ENCODE measurements around the gene CARD14.
"Not testable (repeated sequence)": the region's sequence is repeated elsewhere in the genome, so short reads cannot be mapped to it uniquely, and the experiment has no call there.

CARD14 gene

DNA sequence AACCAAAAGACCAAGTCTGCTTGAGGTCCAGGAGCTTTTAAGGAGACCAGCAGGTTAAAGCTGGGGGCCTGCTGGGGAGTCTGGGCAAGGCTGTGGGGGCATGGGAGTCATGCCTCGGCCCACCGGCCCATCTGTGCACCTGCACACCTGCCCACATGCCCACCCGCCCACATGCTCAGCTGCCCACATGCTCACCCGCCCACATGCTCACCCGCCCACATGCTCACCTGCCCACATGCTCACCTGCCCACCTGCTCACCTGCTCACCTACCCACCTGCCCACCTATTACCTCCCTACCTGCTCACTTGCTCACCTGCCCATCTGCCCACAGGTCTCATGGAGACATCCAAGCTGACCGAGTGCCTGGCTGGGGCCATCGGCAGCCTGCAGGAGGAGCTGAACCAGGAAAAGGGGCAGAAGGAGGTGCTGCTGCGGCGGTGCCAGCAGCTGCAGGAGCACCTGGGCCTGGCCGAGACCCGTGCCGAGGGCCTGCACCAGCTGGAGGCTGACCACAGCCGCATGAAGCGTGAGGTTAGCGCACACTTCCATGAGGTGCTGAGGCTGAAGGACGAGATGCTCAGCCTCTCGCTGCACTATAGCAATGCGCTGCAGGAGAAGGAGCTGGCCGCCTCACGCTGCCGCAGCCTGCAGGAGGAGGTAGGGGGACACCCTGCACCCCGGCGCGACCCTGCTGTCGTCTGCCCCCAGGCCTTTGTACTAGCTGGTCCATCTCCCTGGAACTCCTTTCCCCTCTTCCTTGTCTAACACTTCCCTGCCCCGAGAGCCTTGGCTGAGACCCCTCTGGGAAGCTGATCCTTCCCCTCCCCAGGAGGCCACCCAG is 14.0 kb downstream of the CARD14 start:
- no peak for DNase-seq (ENCODE audit: low read depth in 2 of 3, low spot score in 1 of 3)

DNA sequence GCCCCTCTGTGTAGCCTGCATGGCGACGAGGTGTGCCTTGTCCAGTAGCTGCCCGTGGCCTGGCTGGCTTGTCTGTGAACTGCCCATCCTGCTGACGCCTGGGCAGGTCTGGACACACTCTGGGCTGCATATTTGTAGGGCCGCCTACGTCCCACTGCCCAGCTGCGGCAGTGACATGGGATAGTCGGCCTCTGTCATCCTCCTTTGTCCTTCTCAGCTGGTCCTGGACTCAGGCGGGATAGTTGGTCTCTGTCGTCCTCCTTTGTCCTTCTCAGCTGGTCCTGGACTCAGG is 14.5 kb downstream of the CARD14 start:
- DNase-seq (ENCODE audit: low read depth in 2 of 3, low spot score in 1 of 3): no peak

DNA sequence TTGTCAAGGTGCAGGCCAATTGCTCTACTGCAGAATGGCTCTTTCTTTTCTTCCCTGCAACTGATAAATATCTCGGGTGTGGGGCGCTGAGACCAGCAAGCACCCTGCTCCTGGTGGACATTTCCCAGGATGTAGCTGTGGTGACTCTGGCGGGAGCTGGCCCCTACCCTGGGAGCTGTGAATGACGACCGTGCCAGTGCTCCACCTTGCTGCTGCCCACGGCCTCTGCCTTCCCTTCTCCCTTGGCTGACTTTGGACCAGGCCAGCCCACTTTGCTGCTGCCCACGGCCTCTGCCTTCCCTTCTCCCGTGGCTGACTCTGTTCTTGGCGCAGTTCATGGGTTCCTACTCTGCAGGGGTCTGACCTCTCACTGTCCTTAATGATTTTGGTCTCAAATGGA is 16.1 kb downstream of the CARD14 start:
- DNase-seq (ENCODE audit: low read depth in 2 of 3, low spot score in 1 of 3): no peak

DNA sequence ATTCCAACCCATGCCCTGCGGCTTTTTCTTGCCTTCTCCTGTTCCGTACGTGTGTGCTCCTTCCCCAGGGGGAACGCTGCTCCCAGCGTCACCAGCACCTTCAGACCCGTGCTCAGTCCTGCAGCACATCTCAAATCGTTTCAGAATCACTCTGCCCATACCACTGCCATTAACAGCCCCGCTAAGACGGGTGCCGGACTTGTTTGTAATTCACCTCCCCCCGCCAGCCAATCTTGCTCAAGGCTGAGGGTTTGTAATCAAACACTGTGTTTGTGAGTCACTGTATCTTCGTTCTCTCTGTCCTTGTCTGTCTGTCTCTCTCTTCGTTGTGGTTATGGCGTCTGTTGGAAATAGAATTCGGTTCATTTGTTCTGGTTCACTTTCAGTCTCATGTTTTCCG is 17.3 kb downstream of the CARD14 start:
- DNase-seq (ENCODE audit: low read depth in 2 of 3, low spot score in 1 of 3): no peak

DNA sequence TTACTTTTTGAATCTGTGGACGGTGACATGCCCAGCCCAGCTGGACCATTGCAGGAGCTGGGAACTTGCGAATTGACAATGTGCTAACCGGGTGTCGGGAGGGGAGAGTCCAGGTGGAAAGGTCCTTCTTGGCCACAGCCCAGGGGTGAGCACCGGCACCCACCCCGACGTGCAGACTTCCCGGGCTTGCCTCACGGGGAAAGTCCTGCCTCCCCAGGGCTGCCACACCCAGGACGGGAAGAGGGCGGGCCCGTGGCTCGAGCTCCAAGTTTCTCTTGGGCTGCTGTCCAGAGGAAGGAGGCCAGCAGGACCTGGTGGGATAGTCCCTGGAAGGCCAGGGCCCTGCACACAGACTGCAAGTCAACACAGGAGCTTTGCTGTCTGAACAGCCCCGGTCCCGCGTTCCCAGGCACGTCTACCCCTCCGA is 17.7 kb downstream of the CARD14 start:
- no peak for DNase-seq (ENCODE audit: low read depth in 2 of 3, low spot score in 1 of 3)

DNA sequence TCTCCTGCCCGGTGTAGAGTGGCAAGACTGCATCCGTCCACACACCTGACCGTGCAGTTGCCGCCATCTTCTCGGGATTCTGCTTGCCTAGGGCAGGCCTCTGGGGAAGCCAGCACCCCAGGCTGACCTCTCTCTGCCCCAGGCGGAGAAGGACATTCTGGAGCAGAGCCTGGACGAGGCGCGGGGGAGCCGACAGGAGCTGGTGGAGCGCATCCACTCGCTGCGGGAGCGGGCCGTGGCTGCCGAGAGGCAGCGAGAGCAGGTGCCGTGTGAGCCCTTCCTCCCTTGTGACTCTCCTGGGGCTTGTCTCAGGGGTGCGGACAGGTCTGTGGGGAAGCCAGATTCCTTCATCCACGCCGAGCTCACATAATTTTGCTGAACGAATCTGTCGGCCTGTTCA is 19.8 kb downstream of the CARD14 start:
- no peak for DNase-seq (ENCODE audit: low read depth in 2 of 3, low spot score in 1 of 3)

DNA sequence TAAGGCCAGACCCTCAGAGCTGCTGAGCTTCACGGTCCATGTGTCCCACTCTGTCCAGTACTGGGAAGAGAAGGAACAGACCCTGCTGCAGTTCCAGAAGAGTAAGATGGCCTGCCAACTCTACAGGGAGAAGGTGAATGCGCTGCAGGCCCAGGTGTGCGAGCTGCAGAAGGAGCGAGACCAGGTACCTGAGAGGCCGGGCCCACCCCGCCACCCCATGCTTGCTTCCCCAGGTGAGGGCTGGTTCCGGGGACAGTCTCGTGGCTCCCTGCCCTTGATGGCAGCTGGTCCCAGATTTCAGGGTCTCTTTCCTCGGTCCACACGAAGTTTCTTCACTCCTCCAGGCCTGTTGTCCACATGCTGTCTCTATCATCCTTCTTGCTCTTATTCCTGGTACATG is 20.9 kb downstream of the CARD14 start:
- no peak for DNase-seq (ENCODE audit: low read depth in 2 of 3, low spot score in 1 of 3)

DNA sequence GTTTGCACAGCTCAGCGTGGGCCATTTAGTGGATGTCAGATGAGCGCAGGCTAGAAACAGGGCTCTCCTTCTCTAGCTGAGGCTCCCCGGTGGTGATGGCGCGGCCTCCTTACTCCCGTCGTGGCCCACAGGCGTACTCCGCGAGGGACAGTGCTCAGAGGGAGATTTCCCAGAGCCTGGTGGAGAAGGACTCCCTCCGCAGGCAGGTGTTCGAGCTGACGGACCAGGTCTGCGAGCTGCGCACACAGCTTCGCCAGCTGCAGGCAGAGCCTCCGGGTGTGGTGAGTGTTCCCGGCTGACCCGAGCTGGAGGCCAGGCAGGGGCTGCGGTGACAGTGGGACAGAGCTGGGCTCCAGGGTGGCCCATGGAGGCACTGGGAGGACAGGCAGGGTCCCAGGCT is 21.4 kb downstream of the CARD14 start:
- no peak for DNase-seq (ENCODE audit: low read depth in 2 of 3, low spot score in 1 of 3)

DNA sequence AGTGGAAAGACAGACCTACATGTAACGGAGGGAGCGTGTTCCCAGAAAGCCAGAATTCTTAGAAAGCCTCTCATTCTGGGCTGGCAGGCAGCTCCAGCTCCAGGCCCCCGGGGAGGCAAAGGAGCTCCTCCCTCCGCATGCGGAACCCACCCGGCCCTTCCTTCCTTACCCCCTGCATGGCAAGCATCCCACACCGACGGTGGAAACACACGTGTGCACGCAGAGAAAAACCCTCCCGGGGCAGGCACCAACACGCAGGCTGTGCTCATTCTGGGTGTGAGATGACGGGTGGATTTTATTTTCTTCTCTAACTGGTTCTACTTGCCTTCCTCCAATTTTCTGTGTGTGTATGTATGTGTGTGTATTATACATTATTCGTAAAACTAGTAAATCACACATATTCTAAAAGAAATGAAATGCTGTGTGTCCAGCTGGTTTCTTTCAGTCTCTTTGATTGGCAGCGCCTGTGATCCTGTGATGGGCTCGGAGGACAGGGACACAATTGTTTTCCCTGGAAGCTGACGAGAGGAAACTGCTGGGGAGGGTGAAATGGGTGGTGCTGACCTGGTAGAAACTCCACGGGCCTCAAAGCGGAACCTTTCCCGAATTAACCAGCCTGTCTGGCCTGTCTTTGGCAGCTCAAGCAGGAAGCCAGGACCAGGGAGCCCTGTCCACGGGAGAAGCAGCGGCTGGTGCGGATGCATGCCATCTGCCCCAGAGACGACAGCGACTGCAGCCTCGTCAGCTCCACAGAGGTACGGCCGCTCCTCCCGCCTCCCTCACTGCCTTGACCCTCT is 22.2 kb downstream of the CARD14 start:
- DNase-seq (ENCODE audit: low read depth in 2 of 3, low spot score in 1 of 3): no peak

DNA sequence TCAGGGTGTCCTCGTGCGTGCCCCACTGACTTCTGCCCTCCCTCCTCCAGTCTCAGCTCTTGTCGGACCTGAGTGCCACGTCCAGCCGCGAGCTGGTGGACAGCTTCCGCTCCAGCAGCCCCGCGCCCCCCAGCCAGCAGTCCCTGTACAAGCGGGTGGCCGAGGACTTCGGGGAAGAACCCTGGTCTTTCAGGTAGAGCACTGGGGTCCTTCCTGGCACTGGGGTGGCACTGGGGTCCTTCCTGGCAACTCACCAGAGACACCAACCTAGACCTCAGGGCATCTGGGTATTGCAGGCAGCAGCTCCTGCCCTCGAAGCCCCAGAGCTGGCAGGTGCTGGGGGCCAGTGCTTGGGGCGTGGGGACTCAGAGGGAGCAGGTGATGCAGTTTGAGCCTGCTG is 25.3 kb downstream of the CARD14 start:
- DNase-seq (ENCODE audit: low read depth in 2 of 3, low spot score in 1 of 3): no peak

DNA sequence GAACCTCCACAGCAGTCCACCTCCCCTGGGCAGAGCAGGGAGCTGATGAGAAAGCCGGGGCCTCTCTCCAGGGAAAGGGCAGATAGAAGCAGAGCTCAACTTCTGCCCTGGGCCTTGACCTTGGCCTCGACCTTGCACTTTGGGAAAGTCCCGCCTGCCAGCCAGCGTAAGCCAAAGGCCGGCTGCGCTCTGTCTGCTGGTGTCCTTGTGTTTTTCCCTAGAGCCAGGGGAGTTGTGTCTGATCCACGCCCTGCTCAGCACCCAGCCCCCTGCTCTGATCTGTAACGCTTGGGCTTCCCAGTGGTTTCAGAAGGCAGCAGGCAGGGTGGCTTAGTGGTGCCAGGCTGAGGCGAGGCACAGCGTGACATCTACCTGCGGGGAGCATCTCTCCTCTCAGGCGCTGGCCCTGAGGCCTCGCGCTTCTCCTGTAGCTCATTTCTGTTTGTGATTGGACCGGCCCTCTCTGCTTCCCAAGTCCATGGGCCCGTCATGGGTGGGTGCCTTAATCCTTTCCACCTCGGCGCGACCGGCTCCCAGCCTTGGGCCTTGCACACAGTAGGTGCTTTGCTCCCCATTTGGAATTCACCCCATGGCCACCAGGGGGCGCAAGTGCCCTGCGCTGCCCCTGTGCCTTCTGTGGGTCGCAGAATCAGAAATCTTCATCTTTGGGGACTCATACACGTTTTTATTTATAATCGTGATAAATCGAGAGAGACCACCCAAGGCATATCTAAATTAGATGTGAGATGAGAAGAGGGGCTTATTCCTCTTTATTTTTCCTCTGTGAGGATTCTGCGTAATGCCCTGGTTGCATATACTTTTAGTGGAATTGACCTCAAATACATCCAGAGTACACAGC is 26.1 kb downstream of the CARD14 start:
- peak in 2 of 3 donors; percentile 34 to 49 for DNase-seq (ENCODE audit: low read depth in 2 of 3, low spot score in 1 of 3)

DNA sequence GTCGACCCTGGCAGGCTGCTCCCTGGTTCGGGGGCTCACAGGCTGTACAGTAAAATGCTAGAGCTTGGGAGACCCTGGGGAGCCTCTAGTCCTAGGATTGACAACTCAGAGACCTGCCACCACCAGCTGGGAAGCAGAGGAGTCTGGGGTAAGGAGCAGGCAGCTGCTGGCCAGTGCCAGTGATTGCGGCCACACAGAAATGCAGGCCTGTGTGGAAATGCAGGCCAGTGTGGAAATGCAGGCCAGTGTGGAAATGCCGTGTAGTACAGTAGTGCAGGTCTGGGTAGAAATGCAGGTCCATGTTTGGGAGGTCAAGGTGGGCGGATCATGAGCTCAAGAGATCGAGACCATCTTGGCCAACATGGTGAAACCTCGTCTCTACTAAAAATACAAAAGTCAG is 26.8 kb downstream of the CARD14 start:
- DNase-seq (ENCODE audit: low read depth in 2 of 3, low spot score in 1 of 3): no peak

DNA sequence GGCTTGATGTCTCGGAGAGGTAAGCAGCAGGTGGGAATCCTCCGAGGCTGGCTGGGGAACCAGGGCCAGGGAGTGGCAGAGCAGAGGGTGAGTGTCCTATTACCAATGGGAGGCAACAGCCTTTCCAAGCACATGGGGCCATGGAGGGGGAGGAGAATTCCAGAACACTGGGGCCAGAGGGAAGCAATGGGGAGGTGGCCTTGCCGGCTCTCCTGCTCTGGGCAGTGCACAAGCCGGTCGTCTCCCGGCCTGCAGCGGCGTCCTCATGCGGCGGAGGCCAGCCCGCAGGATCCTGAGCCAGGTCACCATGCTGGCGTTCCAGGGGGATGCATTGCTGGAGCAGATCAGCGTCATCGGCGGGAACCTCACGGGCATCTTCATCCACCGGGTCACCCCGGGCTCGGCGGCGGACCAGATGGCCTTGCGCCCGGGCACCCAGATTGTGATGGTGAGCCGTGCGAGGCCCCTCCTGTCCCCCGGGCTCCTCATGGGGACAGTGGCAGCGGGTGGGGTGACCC is 28.4 kb downstream of the CARD14 start:
- DNase-seq (ENCODE audit: low read depth in 2 of 3, low spot score in 1 of 3): no peak

DNA sequence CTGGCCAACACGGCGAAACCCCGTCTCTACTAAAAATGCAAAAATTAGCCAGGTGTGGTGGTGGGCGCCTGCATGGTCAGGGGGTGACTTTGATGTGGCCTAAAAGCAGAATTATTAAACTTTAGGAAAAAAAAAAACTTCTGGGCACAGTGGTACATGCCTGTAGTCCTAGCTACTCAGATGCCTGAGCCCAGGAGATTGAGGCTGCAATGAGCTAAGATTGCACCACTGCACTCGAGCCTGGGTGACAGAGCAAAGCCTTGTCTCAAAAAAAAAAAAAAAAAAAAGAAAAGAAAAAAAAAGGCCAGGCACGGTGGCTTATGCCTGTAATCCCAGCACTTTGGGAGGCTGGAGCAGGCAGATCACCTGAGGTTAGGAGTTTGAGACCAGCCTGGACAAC is 29.5 kb downstream of the CARD14 start:
- DNase-seq (ENCODE audit: low read depth in 2 of 3, low spot score in 1 of 3): not testable (repeated sequence)

DNA sequence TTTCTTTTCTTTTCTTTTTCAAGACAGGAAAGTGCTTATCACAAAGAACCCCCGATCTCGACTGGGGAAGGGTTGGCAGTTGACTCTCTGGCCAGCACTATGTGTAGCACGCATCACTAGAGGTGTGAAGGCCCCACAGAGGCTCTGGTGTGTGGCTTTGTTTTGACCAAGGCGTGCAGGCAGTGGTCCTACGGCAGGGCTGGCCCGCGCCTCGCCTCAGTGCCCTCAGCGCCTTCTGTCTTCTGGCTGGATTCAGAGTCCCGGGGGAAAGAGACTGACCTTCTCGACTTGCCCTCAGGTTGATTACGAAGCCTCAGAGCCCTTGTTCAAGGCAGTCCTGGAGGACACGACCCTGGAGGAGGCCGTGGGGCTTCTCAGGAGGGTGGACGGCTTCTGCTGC is 31.6 kb downstream of the CARD14 start:
- DNase-seq (ENCODE audit: low read depth in 2 of 3, low spot score in 1 of 3): no peak

DNA sequence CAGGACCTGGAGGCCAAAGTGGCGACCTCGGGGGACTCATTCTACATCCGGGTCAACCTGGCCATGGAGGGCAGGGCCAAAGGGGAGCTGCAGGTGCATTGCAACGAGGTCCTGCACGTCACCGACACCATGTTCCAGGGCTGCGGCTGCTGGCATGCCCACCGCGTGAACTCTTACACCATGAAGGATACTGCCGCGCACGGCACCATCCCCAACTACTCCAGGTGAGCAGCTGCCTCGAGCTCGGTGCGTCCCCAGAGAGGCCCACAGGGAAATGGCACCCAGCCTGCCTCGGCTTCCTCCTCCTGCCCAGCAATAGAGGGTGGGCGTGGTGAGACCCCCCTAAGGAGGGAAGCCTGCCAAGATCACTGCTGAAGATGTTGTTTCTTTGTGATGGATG is 32.4 kb downstream of the CARD14 start:
- no peak for DNase-seq (ENCODE audit: low read depth in 2 of 3, low spot score in 1 of 3)

DNA sequence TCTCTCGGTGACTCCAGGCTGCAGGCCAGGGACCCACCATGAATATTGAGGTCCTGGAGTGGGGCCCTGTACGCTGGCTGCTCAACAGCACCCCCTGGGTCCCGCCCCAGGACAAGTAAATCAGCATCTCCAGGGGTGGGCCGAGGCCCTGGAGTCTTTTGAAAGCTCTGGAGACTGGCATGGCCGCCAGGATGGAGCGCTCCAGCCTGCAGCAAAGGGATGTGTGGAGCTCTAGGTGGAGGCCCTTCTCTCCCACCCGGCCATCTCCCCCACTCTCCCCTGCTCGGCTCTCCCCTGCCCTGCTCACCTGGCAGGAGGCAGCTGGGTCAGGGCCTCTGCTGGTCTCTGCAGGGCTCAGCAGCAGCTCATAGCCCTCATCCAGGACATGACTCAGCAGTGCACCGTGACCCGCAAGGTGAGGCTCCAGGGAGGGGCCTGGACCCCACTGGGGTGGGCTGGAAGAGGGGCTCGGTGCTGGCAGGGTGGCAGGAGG is 33.7 kb downstream of the CARD14 start:
- DNase-seq (ENCODE audit: low read depth in 2 of 3, low spot score in 1 of 3): no peak

DNA sequence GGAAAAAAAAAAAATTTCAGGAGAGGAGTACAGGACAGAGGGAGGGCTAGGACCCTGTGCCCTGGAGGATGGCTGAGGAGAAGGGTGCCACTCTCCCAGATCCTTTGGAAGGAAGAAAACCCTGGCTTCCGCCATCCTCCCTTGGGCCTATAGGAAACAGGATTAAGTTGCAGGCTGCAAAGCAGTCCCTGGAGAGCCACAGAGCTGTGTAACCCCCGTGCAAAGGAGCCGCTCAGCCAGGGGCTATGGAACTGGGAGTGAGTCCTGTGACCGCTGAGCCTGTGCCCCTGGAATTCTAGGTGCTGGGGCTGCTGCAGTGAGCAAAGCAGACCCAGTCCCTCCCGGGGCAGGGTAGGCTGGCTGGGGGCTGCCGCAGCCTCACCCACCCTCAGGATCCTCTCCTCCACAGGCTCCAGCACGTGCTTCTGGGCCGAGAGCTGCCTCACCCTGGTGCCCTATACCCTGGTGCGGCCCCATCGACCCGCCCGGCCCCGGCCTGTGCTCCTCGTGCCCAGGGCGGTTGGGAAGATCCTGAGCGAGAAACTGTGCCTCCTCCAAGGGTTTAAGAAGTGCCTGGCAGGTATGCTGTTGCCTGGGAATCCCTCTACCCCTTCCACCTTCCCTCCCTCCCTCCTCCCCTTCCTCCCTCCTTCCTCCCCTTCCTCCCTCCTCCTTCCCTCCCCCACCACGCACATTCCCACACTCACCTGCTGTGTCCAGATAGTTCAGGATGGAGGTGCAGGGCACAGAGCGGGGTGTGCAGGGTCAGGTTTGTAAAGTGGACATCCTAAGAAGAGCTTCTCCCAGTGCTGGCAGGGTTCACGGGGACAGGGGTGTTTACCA is 35.0 kb downstream of the CARD14 start:
- DNase-seq (ENCODE audit: low read depth in 2 of 3, low spot score in 1 of 3): no peak

DNA sequence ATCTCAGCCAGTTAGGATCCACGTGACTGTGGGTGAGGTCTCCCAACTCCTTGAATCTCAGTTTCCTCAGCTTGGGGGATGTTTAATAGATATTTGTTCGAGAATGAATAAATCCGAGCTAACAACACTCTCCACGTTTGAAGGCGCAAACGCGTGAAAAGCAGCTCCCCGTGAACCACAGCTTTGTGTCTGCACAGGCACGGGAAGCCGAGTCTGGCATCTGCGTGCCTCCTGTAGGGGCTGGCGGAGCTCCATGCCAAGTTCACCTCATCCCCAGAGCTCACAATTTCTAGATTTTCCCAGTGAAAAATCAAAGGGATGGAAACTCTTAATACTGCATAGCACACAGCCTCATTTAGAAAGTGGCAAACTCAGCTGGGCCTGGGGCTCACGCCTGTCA is 36.0 kb downstream of the CARD14 start:
- DNase-seq (ENCODE audit: low read depth in 2 of 3, low spot score in 1 of 3): no peak

DNA sequence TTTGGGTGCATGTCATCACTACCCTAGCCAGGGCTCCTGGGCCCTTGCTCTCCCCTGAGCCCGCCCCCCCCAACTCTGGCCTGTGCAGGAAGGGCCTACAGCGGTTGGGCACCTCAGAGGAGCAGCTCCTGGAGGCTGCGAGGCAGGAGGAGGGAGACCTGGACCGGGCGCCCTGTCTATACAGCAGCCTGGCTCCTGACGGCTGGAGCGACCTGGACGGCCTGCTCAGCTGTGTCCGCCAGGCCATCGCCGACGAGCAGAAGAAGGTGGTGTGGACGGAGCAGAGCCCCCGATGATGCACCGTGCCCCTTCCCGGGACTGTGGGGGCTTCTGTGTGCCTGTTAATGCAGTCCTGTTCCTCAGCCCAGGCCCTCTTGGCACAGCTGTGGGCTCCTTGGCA is 38.2 kb downstream of the CARD14 start:
- DNase-seq (ENCODE audit: low read depth in 2 of 3, low spot score in 1 of 3): no peak

Measured in stimulated activated CD4-positive, alpha-beta T cell treated with anti-CD3 and anti-CD28 coated beads, Interleukin-12 subunit alpha, Interleukin-12 subunit beta, amount 100 ng/mL, for 48 hours (primary cell).